ENCODE measurements around the gene WDR5. TPM values are rescaled to one million over a fixed set of nuclear protein-coding genes. Genes with fewer than 3 reads are reported as not detected.

The WDR5 gene
- polyA plus RNA-seq, 2 of the 4 experiments (the other 2 are of a cell fraction) = 37.9 to 46.0 TPM

DNA sequence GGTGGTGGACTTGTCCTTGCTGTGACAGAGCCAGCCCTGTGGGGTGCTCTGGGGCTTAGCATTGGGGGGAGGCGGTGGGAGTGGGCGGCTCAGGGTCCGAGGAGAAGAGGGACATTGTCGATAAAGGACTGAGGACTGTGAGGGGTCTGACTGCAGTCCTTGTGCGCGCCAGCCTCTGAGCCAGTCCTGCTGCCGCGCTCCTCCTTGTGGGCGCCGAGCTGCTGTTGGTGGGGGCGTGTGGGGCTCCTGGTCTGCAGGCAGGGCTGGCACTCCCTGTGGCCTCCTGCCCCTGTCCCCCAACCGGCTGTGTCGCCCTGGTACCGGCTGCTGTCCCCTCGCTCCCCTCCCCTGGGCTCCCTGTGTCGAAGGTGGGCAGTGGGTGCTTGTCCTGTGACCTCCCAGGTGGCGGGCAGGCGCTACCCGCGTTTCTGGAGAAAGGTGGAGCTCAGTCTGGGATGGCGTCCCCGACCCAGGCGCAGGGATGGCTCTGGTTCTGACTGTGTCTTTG lies 21.6 kb downstream of the WDR5 start (continued):
- no peak for TF ChIP-seq MAX (IDR thresholded peaks at IDR 0.05)
- no peak for TF ChIP-seq HOXB5 (CRISPR knock-in tag; IDR thresholded peaks at IDR 0.05)
- TF ChIP-seq ZNF302 (CRISPR knock-in tag; IDR thresholded peaks at IDR 0.05) = no peak

GRCh38 chr9:134158242-134158641 lies 22.4 kb downstream of the WDR5 start:
- ChIA-PET POLR2A (no interaction called here), CTCF (interaction anchor here (1.6 to 3.7 kb wide), 2 partner anchors 12 to 285 kb away, joined by 3 to 16 read pairs; no protein-coding TSS in a partner anchor)
- TF ChIP-seq USF2 (IDR thresholded peaks at IDR 0.05) (no peak), REST (IDR thresholded peaks at IDR 0.05) (no peak), HOXB13 (CRISPR knock-in tag; IDR thresholded peaks at IDR 0.05; ENCODE audit: low read depth) (no peak), RAD21 (conservative IDR thresholded peaks at IDR 0.05 in 1 of 2, IDR thresholded peaks at IDR 0.05 in 1 of 2) (no peak), POLR2AphosphoS2 (conservative IDR thresholded peaks at IDR 0.05; ENCODE audit: low read length) (no peak), TP53 (CRISPR knock-in tag; IDR thresholded peaks at IDR 0.05) (no peak), RFX5 (IDR thresholded peaks at IDR 0.05) (no peak), HOXB5 (CRISPR knock-in tag; IDR thresholded peaks at IDR 0.05) (no peak), KDM5A (IDR thresholded peaks at IDR 0.05) (no peak), KDM1A (IDR thresholded peaks at IDR 0.05; ENCODE audit: low read depth) (no peak), NR3C1 (IDR thresholded peaks at IDR 0.05) (no peak), JUN (IDR thresholded peaks at IDR 0.05) (no peak)
- TF ChIP-seq, protein P1, sequence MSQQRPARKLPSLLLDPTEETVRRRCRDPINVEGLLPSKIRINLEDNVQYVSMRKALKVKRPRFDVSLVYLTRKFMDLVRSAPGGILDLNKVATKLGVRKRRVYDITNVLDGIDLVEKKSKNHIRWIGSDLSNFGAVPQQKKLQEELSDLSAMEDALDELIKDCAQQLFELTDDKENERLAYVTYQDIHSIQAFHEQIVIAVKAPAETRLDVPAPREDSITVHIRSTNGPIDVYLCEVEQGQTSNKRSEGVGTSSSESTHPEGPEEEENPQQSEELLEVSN (IDR thresholded peaks at IDR 0.05; ENCODE audit: borderline replicate concordance, low read depth) = no peak
- no peak overlapping the region for H3K4me2 ChIP-seq
- no peak overlapping the region for H3K27ac ChIP-seq
- H3K4me3 ChIP-seq = no peak overlapping the region
- no peak for FAIRE-seq
- H3K9me3 ChIP-seq = no peaks in the 10 kb centered on the region
- WGBS (ENCODE audit: missing lambda C conversion rate) = 90% methylated on average over 17 of the region's 17 CpGs
- no peak for DNase-seq (ENCODE audit: low read depth in 1 of 2, low spot score in 1 of 2)
- H3K4me1 ChIP-seq = no peaks in the 10 kb centered on the region
- ATAC-seq = no peak

DNA sequence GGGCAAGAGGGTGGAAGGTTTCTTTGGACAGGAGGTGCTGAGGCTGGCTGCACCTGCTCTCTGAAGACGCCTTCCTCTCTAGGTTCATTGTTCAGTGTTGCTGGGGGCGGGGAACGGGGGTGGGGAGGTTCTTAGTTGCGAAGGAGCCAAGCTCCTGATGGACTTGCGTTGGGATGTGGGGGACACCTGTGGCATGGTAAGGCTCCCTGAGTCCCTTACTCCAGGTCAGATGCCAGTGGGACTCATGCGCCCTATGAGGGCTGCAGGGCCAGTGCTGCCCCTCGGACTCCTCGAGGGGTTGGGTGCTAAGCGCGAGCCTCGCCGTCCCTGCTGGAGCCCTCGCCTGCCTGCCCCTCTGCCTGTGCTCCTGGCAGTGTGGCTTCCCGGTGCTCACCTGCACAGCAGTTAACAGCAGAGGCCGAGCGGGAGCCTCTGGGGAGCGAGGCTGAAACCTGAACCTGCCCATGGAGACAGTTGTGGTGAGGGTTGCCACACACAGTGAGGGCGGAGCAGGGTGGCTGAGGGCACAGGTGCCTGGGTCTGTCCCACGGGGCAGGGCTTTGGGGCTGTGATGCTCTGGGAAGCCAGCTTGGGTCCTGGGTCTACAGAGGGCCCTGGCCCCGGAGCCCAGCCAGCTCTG lies 23.0 kb downstream of the WDR5 start:
- DNase-seq (ENCODE audit: low read depth in 1 of 2, low spot score in 1 of 2) (no peak), ATAC-seq (no peak), FAIRE-seq (no peak)
- ChIA-PET POLR2A (no interaction called here), CTCF (interaction anchor here (1.2 to 3.7 kb wide), 3 partner anchors 12 to 284 kb away, joined by 3 to 16 read pairs (median 3); no protein-coding TSS in a partner anchor)
- no peaks in the 10 kb centered on the region for H3K9me3 ChIP-seq
- H3K4me3 ChIP-seq = no peak overlapping the region
- no peak for TF ChIP-seq ATOH8 (CRISPR knock-in tag; IDR thresholded peaks at IDR 0.05; ENCODE audit: low read depth)
- no peak for TF ChIP-seq RARB (CRISPR knock-in tag; IDR thresholded peaks at IDR 0.05)
- TF ChIP-seq RCOR1 (IDR thresholded peaks at IDR 0.05; ENCODE audit: low read depth, low read length) = no peak
- H3K4me2 ChIP-seq = no peak overlapping the region
- 91% methylated on average over 12 of the region's 20 CpGs for WGBS (ENCODE audit: missing lambda C conversion rate)
- H3K27ac ChIP-seq = no peak overlapping the region
- no peaks in the 10 kb centered on the region for H3K4me1 ChIP-seq

Data from A549 (cell line).